GM13976 (cell line): ENCODE data around the gene KRT33A.

Experiments
- DNase-seq: peaks from one replicate; pipeline ENCODE4 v3.0.0; 2012; ENCODE audit warnings: low spot score
- CTCF ChIP-seq: IDR thresholded peaks from 2 replicates; pipeline ENCODE4 v1.5.1; 2012; ENCODE audit warnings: borderline replicate concordance, mild to moderate bottlenecking; ENCODE audit not compliant: insufficient read depth; ENCODE audit errors: extremely low read depth, missing control alignments, control extremely low read depth
- in situ Hi-C: fragments of 300-500 bp; cut with MboI; formaldehyde crosslinking; loops from one replicate; pipeline ENCODE4 v1.12.0; 2022; ENCODE audit warnings: low sequenced_read_pairs, mixed read lengths, inconsistent platforms; ENCODE audit not compliant: unreplicated experiment

The KRT33A gene

GRCh38 chr17:41366070-41366469 is 15.4 kb upstream of the KRT33A start:
- no peak for DNase-seq
- TF ChIP-seq CTCF: no peak
- in situ Hi-C loops: no loop called here

GRCh38 chr17:41363881-41364280 is 13.3 kb upstream of the KRT33A start:
- no peak for DNase-seq

GRCh38 chr17:41360296-41360995 is 9.8 kb upstream of the KRT33A start:
- TF ChIP-seq CTCF: no peak
- in situ Hi-C loops: no loop called here
- DNase-seq: no peak

More at GRCh38 chr17:41363881-41364280, 13.3 kb upstream of the KRT33A start:
- in situ Hi-C loops: no loop called here
- no peak for TF ChIP-seq CTCF

GRCh38 chr17:41354536-41354935 is 3.9 kb upstream of the KRT33A start:
- in situ Hi-C loops: no loop called here
- TF ChIP-seq CTCF: no peak
- no peak for DNase-seq

- DNase-seq: no peak
- TF ChIP-seq CTCF: no peak
- in situ Hi-C loops: no loop called here
Observed at GRCh38 chr17:41352597-41353366, 2.2 kb upstream of the KRT33A start.

- DNase-seq: no peak
- in situ Hi-C loops: no loop called here
- no peak for TF ChIP-seq CTCF
Observed at GRCh38 chr17:41351177-41351576, 549 bp upstream of the KRT33A start.
